ENCODE measurements around the gene SRGAP3.

SRGAP3 gene

DNA sequence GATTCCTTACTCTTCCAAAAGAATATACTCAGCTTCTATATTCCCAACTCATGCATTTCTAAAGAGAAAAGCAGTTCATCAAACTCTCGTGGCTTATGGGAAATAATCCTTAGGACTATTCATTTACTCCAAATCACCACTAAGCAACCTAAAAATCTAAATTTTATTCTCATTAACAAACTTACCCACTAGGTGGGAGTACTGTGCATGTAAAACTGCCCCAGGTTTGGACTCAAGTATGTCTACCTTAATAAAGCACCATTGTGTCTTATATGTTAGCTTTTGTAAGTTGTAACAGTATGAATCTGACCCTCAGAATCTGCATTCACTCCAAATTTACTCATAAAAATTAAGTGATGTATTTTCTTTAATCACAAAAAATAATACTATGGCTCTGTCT, 311.4 kb downstream of the SRGAP3 start:
- Histone ChIP-seq H3K27ac (ENCODE audit: low read depth in 2 of 2, low read length in 2 of 2) (no peak overlapping the region), H3K36me3 (ENCODE audit: control insufficient read depth in 2 of 2, insufficient read depth in 2 of 2, low read length in 2 of 2) (peaks cover 0 to 11% of the 10 kb centered on the region in 2 donors), H3K4me3 (ENCODE audit: low read length in 2 of 2) (no peak overlapping the region), H3K27me3 (ENCODE audit: control insufficient read depth in 2 of 2, insufficient read depth in 2 of 2, low read length in 2 of 2) (no peaks in the 10 kb centered on the region), H3K9ac (ENCODE audit: low read depth in 1 of 2, low read length in 2 of 2) (no peak overlapping the region), H3K9me3 (ENCODE audit: control insufficient read depth in 2 of 2, low read length in 2 of 2) (no peaks in the 10 kb centered on the region), H3K4me1 (ENCODE audit: control insufficient read depth in 2 of 2, insufficient read depth in 2 of 2, low read length in 2 of 2) (no peaks in the 10 kb centered on the region)

DNA sequence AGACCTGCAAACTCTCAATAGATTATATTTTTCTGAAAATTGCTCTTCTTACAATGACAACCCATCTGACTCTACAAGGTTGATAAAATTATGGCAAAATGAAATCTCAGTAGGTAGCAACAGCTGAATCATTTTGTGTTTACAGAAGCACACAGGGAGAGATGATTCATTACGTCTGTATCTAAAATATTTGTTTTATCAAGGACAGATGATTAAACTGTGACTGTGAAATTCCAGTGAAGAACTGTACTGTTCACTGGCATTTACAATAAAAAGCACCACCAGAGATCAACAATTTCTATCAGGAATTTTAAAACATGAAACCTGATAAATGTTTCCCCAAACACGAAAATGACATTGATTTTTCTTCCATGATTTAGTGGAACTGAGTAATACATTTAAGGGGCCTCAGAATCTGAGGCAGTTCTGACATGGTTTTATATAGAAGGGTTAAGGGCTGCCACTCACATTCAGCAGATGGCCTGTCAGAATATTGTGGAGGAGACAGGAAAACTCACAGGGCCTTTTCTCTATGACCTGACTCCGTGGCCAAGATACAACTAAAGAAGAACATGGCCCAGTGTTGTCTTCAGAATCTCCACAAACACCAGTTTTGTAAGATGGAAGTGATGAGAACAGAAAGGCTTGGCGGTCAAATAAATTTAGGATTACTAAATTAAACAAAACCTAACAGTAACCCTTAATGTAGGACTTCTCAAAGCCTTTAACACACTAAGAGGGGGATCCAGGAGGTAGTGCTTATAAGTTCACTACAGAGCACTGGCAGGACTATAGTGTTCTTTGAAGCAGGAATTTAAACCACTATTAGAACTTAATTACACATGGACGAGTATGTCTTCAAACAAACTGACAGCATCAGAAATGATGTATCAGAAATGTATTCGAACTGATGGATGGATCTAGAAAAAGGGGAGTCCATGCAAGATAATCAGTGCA, 312.1 kb downstream of the SRGAP3 start:
- Histone ChIP-seq H3K9ac (ENCODE audit: low read depth in 1 of 2, low read length in 2 of 2) (no peak overlapping the region), H3K4me3 (ENCODE audit: low read length in 2 of 2) (no peak overlapping the region), H3K27me3 (ENCODE audit: control insufficient read depth in 2 of 2, insufficient read depth in 2 of 2, low read length in 2 of 2) (no peaks in the 10 kb centered on the region), H3K36me3 (ENCODE audit: control insufficient read depth in 2 of 2, insufficient read depth in 2 of 2, low read length in 2 of 2) (peaks cover 0 to 11% of the 10 kb centered on the region in 2 donors), H3K27ac (ENCODE audit: low read depth in 2 of 2, low read length in 2 of 2) (no peak overlapping the region), H3K4me1 (ENCODE audit: control insufficient read depth in 2 of 2, insufficient read depth in 2 of 2, low read length in 2 of 2) (no peaks in the 10 kb centered on the region), H3K9me3 (ENCODE audit: control insufficient read depth in 2 of 2, low read length in 2 of 2) (no peaks in the 10 kb centered on the region)

DNA sequence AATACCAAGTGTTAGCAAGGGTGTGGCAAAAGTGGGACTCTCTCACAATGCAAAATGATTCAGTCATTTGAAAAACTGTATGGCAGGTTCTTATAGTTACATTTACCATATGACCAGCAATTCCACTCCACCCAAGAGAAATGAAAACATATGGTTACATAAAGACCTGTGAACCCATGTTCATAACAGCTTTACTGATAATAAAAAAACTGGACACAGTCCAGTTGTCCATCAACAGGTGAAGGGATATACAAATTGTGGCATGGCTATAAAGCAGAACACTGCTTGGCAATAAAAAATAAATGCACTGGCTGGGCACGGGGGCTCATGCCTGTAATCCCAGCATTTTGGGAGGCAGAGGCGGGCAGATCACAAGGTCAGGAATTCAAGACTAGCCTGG, 316.9 kb downstream of the SRGAP3 start:
- Histone ChIP-seq H3K36me3 (ENCODE audit: control insufficient read depth in 2 of 2, insufficient read depth in 2 of 2, low read length in 2 of 2) (no peaks in the 10 kb centered on the region), H3K9ac (ENCODE audit: low read depth in 1 of 2, low read length in 2 of 2) (no peak overlapping the region), H3K9me3 (ENCODE audit: control insufficient read depth in 2 of 2, low read length in 2 of 2) (no peaks in the 10 kb centered on the region), H3K4me3 (ENCODE audit: low read length in 2 of 2) (no peak overlapping the region), H3K27ac (ENCODE audit: low read depth in 2 of 2, low read length in 2 of 2) (no peak overlapping the region), H3K4me1 (ENCODE audit: control insufficient read depth in 2 of 2, insufficient read depth in 2 of 2, low read length in 2 of 2) (peaks cover 0 to 2% of the 10 kb centered on the region in 2 donors), H3K27me3 (ENCODE audit: control insufficient read depth in 2 of 2, insufficient read depth in 2 of 2, low read length in 2 of 2) (no peaks in the 10 kb centered on the region)

DNA sequence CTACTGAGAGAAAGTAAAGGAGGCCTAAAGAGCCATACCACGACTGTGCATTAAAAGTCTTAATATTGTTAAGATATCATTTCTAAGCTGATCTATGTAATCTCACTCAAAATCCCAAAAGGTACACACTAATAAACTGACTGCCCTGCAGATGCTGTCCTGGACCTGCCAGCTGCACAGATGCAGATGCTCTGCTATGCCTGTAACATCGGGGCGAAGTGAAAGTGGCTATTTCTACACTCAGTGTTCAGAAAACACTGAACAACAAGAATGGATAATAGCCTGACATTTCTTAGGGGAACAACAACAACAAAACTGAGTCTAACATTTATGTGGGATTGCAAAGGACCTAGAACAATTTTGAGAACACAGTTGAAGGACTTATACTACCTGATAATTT, 318.1 kb downstream of the SRGAP3 start:
- peaks cover 0 to 2% of the 10 kb centered on the region in 2 donors for H3K4me1 ChIP-seq (ENCODE audit: control insufficient read depth in 2 of 2, insufficient read depth in 2 of 2, low read length in 2 of 2)
- H3K27me3 ChIP-seq (ENCODE audit: control insufficient read depth in 2 of 2, insufficient read depth in 2 of 2, low read length in 2 of 2) = no peaks in the 10 kb centered on the region
- H3K36me3 ChIP-seq (ENCODE audit: control insufficient read depth in 2 of 2, insufficient read depth in 2 of 2, low read length in 2 of 2) = no peaks in the 10 kb centered on the region
- peak overlapping the region in 1 of 2 donors; percentile 13 for H3K4me3 ChIP-seq (ENCODE audit: low read length in 2 of 2)
- no peak overlapping the region for H3K27ac ChIP-seq (ENCODE audit: low read depth in 2 of 2, low read length in 2 of 2)
- no peak overlapping the region for H3K9ac ChIP-seq (ENCODE audit: low read depth in 1 of 2, low read length in 2 of 2)
- H3K9me3 ChIP-seq (ENCODE audit: control insufficient read depth in 2 of 2, low read length in 2 of 2) = no peaks in the 10 kb centered on the region

Data from mucosa of rectum (tissue), 2 donors.